ENCODE data around the gene ZNF892.

The ZNF892 gene

GRCh38 chr2:95206096-95206495 is 1.2 kb upstream of the ZNF892 start:
- H3K36me3 ChIP-seq, result peaks cover 24 to 30% (median 25%) of the 10 kb centered on the region in 11 experiments
- peak overlapping the region; percentile 71 to 90 (median 82); a peak in 21 of 22 replicates for H3K4me2 ChIP-seq
- peak overlapping the region; percentile 70 to 85 (median 77); a peak in 11 of 20 replicates for H3K4me3 ChIP-seq
- no peak overlapping the region for H3K27ac ChIP-seq
- TF ChIP-seq Cebpa-rat (IDR thresholded peaks at IDR 0.05), result no peak
- peaks cover 27 to 50% (median 34%) of the 10 kb centered on the region in 11 experiments for H3K9me3 ChIP-seq (replicated peaks in 1 of 11)
- peak overlapping the region in 3 of 11 experiments; percentile 80 to 89 (median 81); a peak in 2 of 22 replicates for H3K9ac ChIP-seq
- H3K27me3 ChIP-seq, result no peaks in the 10 kb centered on the region
- no peaks in the 10 kb centered on the region for H4K20me1 ChIP-seq
- H3K4me1 ChIP-seq, result peaks cover 8 to 20% (median 15%) of the 10 kb centered on the region in 10 experiments; a peak in 16 of 20 replicates

GRCh38 chr2:95208106-95208505 is 785 bp downstream of the ZNF892 start:
- H3K4me1 ChIP-seq, result peaks cover 8 to 20% (median 15%) of the 10 kb centered on the region in 10 experiments; a peak in 16 of 20 replicates
- peaks cover 44 to 50% (median 45%) of the 10 kb centered on the region in 11 experiments for H3K36me3 ChIP-seq
- peaks cover 47 to 70% (median 54%) of the 10 kb centered on the region in 11 experiments for H3K9me3 ChIP-seq (replicated peaks in 1 of 11)
- H3K4me3 ChIP-seq, result peak overlapping the region; percentile 70 to 85 (median 77)
- no peaks in the 10 kb centered on the region for H3K27me3 ChIP-seq
- TF ChIP-seq Cebpa-rat (IDR thresholded peaks at IDR 0.05), result no peak
- H4K20me1 ChIP-seq, result no peaks in the 10 kb centered on the region
- peak overlapping the region in 7 of 11 experiments; percentile 74 to 87 (median 83); a peak in 9 of 22 replicates for H3K27ac ChIP-seq
- H3K9ac ChIP-seq, result peak overlapping the region; percentile 76 to 89 (median 83); a peak in 19 of 22 replicates
- peak overlapping the region; percentile 62 to 90 (median 78) for H3K4me2 ChIP-seq

GRCh38 chr2:95215018-95215612 is 7.8 kb downstream of the ZNF892 start:
- peaks cover 100% of the 10 kb centered on the region in 11 experiments for H3K36me3 ChIP-seq
- peak overlapping the region in 9 of 10 experiments; percentile 6 to 48 (median 34); a peak in 13 of 20 replicates for H3K4me3 ChIP-seq
- H3K9ac ChIP-seq, result no peak overlapping the region
- no peak for TF ChIP-seq Cebpa-rat (IDR thresholded peaks at IDR 0.05)
- H3K27me3 ChIP-seq, result no peaks in the 10 kb centered on the region
- H3K4me1 ChIP-seq, result no peaks in the 10 kb centered on the region
- peaks cover 100% of the 10 kb centered on the region in 11 experiments for H3K9me3 ChIP-seq (replicated peaks in 1 of 11)
- H4K20me1 ChIP-seq, result no peaks in the 10 kb centered on the region
- H3K4me2 ChIP-seq, result no peak overlapping the region
- H3K27ac ChIP-seq, result no peak overlapping the region

GRCh38 chr2:95220449-95220848 is 13.1 kb downstream of the ZNF892 start:
- no peaks in the 10 kb centered on the region for H4K20me1 ChIP-seq
- H3K4me2 ChIP-seq, result no peak overlapping the region
- H3K9ac ChIP-seq, result no peak overlapping the region
- no peaks in the 10 kb centered on the region for H3K4me1 ChIP-seq
- no peak overlapping the region for H3K27ac ChIP-seq
- H3K36me3 ChIP-seq, result peaks cover 84 to 99% (median 94%) of the 10 kb centered on the region in 11 experiments
- H3K9me3 ChIP-seq (replicated peaks in 1 of 11), result peaks cover 95 to 100% (median 100%) of the 10 kb centered on the region in 11 experiments
- no peak for TF ChIP-seq Cebpa-rat (IDR thresholded peaks at IDR 0.05)
- H3K4me3 ChIP-seq, result peak overlapping the region in 2 of 10 experiments; percentile 4 to 28; a peak in 1 of 20 replicates
- no peaks in the 10 kb centered on the region for H3K27me3 ChIP-seq

GRCh38 chr2:95225658-95226057 is 18.3 kb downstream of the ZNF892 start:
- no peak for TF ChIP-seq Cebpa-rat (IDR thresholded peaks at IDR 0.05)
- no peak overlapping the region for H3K4me3 ChIP-seq
- no peak overlapping the region for H3K9ac ChIP-seq
- H3K36me3 ChIP-seq, result peaks cover 33 to 52% (median 42%) of the 10 kb centered on the region in 11 experiments
- H3K27ac ChIP-seq, result no peak overlapping the region
- no peaks in the 10 kb centered on the region for H3K4me1 ChIP-seq
- no peak overlapping the region for H3K4me2 ChIP-seq
- H3K9me3 ChIP-seq (replicated peaks in 1 of 11), result peaks cover 43 to 68% (median 54%) of the 10 kb centered on the region in 11 experiments
- no peaks in the 10 kb centered on the region for H4K20me1 ChIP-seq
- H3K27me3 ChIP-seq, result no peaks in the 10 kb centered on the region

GRCh38 chr2:95231723-95232122 is 24.4 kb downstream of the ZNF892 start:
- Histone ChIP-seq H3K27me3 (no peaks in the 10 kb centered on the region), H3K36me3 (no peaks in the 10 kb centered on the region), H3K9me3 (replicated peaks in 1 of 11) (peaks cover 0 to 18% (median under 1%) of the 10 kb centered on the region in 11 experiments; a peak in 13 of 22 replicates), H3K4me1 (peaks cover 0 to 12% (median 6%) of the 10 kb centered on the region in 10 experiments; a peak in 13 of 20 replicates), H4K20me1 (no peaks in the 10 kb centered on the region), H3K4me2 (0 out of 22 replicates have a peak overlapping the region, but pooled peaks of 1 of the 11 experiments have one; percentile 14), H3K4me3 (no peak overlapping the region), H3K27ac (no peak overlapping the region), H3K9ac (no peak overlapping the region)
- TF ChIP-seq Cebpa-rat (IDR thresholded peaks at IDR 0.05), result peak in 4 of 11 experiments; percentile 10 to 55 (median 26); a peak in 1 of 22 replicates

- H3K4me2 ChIP-seq, result no peak overlapping the region
- H3K4me1 ChIP-seq, result peaks cover 0 to 12% (median 6%) of the 10 kb centered on the region in 10 experiments; a peak in 13 of 20 replicates
- H3K27ac ChIP-seq, result no peak overlapping the region
- no peak overlapping the region for H3K9ac ChIP-seq
- no peaks in the 10 kb centered on the region for H3K36me3 ChIP-seq
- no peak for TF ChIP-seq Cebpa-rat (IDR thresholded peaks at IDR 0.05)
- H3K27me3 ChIP-seq, result no peaks in the 10 kb centered on the region
- no peaks in the 10 kb centered on the region for H4K20me1 ChIP-seq
- peaks cover 0 to 19% (median 0%) of the 10 kb centered on the region in 11 experiments; a peak in 11 of 22 replicates for H3K9me3 ChIP-seq (replicated peaks in 1 of 11)
- no peak overlapping the region for H3K4me3 ChIP-seq
These were observed 24.9 kb downstream of the ZNF892 start for GRCh38 chr2:95232232-95232631.

- 0 out of 22 replicates have a peak overlapping the region, but pooled peaks of 1 of the 11 experiments have one; percentile 2 for H3K4me2 ChIP-seq
- TF ChIP-seq Cebpa-rat (IDR thresholded peaks at IDR 0.05), result no peak
- H3K9ac ChIP-seq, result no peak overlapping the region
- peaks cover 0 to 12% (median 6%) of the 10 kb centered on the region in 10 experiments; a peak in 13 of 20 replicates for H3K4me1 ChIP-seq
- H3K27me3 ChIP-seq, result no peaks in the 10 kb centered on the region
- H3K27ac ChIP-seq, result no peak overlapping the region
- no peak overlapping the region for H3K4me3 ChIP-seq
- no peaks in the 10 kb centered on the region for H4K20me1 ChIP-seq
- H3K36me3 ChIP-seq, result no peaks in the 10 kb centered on the region
- H3K9me3 ChIP-seq (replicated peaks in 1 of 11), result peaks cover 0 to 31% (median 9%) of the 10 kb centered on the region in 11 experiments; a peak in 11 of 22 replicates
These were observed 27.0 kb downstream of the ZNF892 start for GRCh38 chr2:95234286-95234785.

GRCh38 chr2:95234816-95235215 is 27.5 kb downstream of the ZNF892 start:
- no peak for TF ChIP-seq Cebpa-rat (IDR thresholded peaks at IDR 0.05)
- no peaks in the 10 kb centered on the region for H4K20me1 ChIP-seq
- H3K9ac ChIP-seq, result no peak overlapping the region
- H3K9me3 ChIP-seq (replicated peaks in 1 of 11), result peaks cover 0 to 36% (median 9%) of the 10 kb centered on the region in 11 experiments; a peak in 15 of 22 replicates
- H3K4me1 ChIP-seq, result peaks cover 0 to 12% (median 6%) of the 10 kb centered on the region in 10 experiments; a peak in 13 of 20 replicates
- H3K27ac ChIP-seq, result no peak overlapping the region
- no peak overlapping the region for H3K4me2 ChIP-seq
- H3K4me3 ChIP-seq, result no peak overlapping the region
- no peaks in the 10 kb centered on the region for H3K36me3 ChIP-seq
- no peaks in the 10 kb centered on the region for H3K27me3 ChIP-seq

All from BLaER1 treated with 17β-estradiol and CSF1 and Interleukin-3, amounts not matched to agents 10 nM and 100 nM (cell line).